ENCODE measurements around the gene GPC1.
A peak's percentile ranks its signal among the peaks of the same experiment; 100 is the strongest.

GPC1 gene

GRCh38 chr2:240469239-240469636 lies 33.8 kb downstream of the GPC1 start:
- TF ChIP-seq TSHZ2 (CRISPR knock-in tag; IDR thresholded peaks at IDR 0.05) (no peak), ESRRG (CRISPR knock-in tag; IDR thresholded peaks at IDR 0.05) (no peak), ISL1 (CRISPR knock-in tag; IDR thresholded peaks at IDR 0.05) (no peak), ARNTL (CRISPR knock-in tag; IDR thresholded peaks at IDR 0.05; ENCODE audit: borderline replicate concordance, low read depth) (no peak), SNAI2 (CRISPR knock-in tag; IDR thresholded peaks at IDR 0.05) (no peak), POU6F1 (CRISPR knock-in tag; IDR thresholded peaks at IDR 0.05; ENCODE audit: borderline replicate concordance, low read depth) (no peak), ZFP3 (CRISPR knock-in tag; IDR thresholded peaks at IDR 0.05) (no peak), CSDC2 (CRISPR knock-in tag; IDR thresholded peaks at IDR 0.05) (no peak), PATZ1 (CRISPR knock-in tag; IDR thresholded peaks at IDR 0.05; ENCODE audit: borderline replicate concordance) (no peak), CSRNP3 (CRISPR knock-in tag; IDR thresholded peaks at IDR 0.05) (no peak), ZFP30 (CRISPR knock-in tag; IDR thresholded peaks at IDR 0.05) (no peak), RARB (CRISPR knock-in tag; IDR thresholded peaks at IDR 0.05) (no peak), ZNF565 (CRISPR knock-in tag; conservative IDR thresholded peaks at IDR 0.05; ENCODE audit: low read depth) (no peak), TCF4 (CRISPR knock-in tag; IDR thresholded peaks at IDR 0.05; ENCODE audit: borderline replicate concordance) (no peak), BACH2 (CRISPR knock-in tag; IDR thresholded peaks at IDR 0.05; ENCODE audit: borderline replicate concordance) (no peak), PPARA (CRISPR knock-in tag; IDR thresholded peaks at IDR 0.05; ENCODE audit: borderline replicate concordance) (no peak), ZNF8 (CRISPR knock-in tag; IDR thresholded peaks at IDR 0.05) (no peak)
- peak; percentile 9 for ATAC-seq

GRCh38 chr2:240469740-240470139 lies 34.3 kb downstream of the GPC1 start:
- TF ChIP-seq ZFP30 (CRISPR knock-in tag; IDR thresholded peaks at IDR 0.05) (no peak), CREB5 (CRISPR knock-in tag; IDR thresholded peaks at IDR 0.05; ENCODE audit: low read depth) (no peak), OSR1 (CRISPR knock-in tag; IDR thresholded peaks at IDR 0.05) (no peak), ZC3H10 (CRISPR knock-in tag; IDR thresholded peaks at IDR 0.05) (no peak), CSDC2 (CRISPR knock-in tag; IDR thresholded peaks at IDR 0.05) (no peak), TOX (CRISPR knock-in tag; IDR thresholded peaks at IDR 0.05; ENCODE audit: borderline replicate concordance) (no peak), PPARA (CRISPR knock-in tag; IDR thresholded peaks at IDR 0.05; ENCODE audit: borderline replicate concordance) (no peak)
- ATAC-seq, result no peak

- ATAC-seq, result no peak
- TF ChIP-seq CREB5 (CRISPR knock-in tag; IDR thresholded peaks at IDR 0.05; ENCODE audit: low read depth), result no peak
- TF ChIP-seq ESRRG (CRISPR knock-in tag; IDR thresholded peaks at IDR 0.05), result no peak
- no peak for TF ChIP-seq ZNF565 (CRISPR knock-in tag; conservative IDR thresholded peaks at IDR 0.05; ENCODE audit: low read depth)
- no peak for TF ChIP-seq ARNTL (CRISPR knock-in tag; IDR thresholded peaks at IDR 0.05; ENCODE audit: borderline replicate concordance, low read depth)
- no peak for TF ChIP-seq GLIS3 (CRISPR knock-in tag; IDR thresholded peaks at IDR 0.05)
- no peak for TF ChIP-seq CSRNP3 (CRISPR knock-in tag; IDR thresholded peaks at IDR 0.05)
- TF ChIP-seq TSHZ2 (CRISPR knock-in tag; IDR thresholded peaks at IDR 0.05), result no peak
- TF ChIP-seq TCF4 (CRISPR knock-in tag; IDR thresholded peaks at IDR 0.05; ENCODE audit: borderline replicate concordance), result no peak
Measured at GRCh38 chr2:240472078-240472790, 36.8 kb downstream of the GPC1 start.
